LNCAP (cell line): Measurements from ENCODE around the gene DNM2.

Experiments used
- TF ChIP-seq, protein P1 (sequence below): fragments of 450-650 bp; IDR thresholded peaks from 2 replicates; pipeline ENCODE4 v1.5.1; 2017; ENCODE audit warnings: mild to moderate bottlenecking

The DNM2 gene

DNA sequence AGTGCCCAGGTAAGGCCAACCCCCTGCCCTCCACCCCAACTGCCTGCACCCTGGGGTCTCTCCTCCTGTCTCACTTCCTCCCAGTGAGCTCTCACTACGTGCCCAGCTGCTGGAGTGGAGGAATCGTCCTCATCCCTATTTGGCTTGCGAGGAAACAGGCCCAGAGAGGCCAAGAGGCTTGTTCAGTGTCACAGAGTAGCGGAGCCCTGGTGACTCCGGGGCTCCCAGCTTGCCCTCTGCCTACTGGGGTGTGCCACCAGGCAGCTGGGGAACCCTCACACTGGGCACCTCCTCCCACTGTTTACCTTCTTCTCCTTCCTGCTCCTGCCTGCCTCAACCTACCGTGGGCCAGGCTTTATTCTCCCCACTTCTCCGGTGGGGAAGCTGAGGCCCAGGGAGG lies 112.5 kb downstream of the DNM2 start:
- TF ChIP-seq, protein P1, sequence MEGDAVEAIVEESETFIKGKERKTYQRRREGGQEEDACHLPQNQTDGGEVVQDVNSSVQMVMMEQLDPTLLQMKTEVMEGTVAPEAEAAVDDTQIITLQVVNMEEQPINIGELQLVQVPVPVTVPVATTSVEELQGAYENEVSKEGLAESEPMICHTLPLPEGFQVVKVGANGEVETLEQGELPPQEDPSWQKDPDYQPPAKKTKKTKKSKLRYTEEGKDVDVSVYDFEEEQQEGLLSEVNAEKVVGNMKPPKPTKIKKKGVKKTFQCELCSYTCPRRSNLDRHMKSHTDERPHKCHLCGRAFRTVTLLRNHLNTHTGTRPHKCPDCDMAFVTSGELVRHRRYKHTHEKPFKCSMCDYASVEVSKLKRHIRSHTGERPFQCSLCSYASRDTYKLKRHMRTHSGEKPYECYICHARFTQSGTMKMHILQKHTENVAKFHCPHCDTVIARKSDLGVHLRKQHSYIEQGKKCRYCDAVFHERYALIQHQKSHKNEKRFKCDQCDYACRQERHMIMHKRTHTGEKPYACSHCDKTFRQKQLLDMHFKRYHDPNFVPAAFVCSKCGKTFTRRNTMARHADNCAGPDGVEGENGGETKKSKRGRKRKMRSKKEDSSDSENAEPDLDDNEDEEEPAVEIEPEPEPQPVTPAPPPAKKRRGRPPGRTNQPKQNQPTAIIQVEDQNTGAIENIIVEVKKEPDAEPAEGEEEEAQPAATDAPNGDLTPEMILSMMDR: no peak

DNA sequence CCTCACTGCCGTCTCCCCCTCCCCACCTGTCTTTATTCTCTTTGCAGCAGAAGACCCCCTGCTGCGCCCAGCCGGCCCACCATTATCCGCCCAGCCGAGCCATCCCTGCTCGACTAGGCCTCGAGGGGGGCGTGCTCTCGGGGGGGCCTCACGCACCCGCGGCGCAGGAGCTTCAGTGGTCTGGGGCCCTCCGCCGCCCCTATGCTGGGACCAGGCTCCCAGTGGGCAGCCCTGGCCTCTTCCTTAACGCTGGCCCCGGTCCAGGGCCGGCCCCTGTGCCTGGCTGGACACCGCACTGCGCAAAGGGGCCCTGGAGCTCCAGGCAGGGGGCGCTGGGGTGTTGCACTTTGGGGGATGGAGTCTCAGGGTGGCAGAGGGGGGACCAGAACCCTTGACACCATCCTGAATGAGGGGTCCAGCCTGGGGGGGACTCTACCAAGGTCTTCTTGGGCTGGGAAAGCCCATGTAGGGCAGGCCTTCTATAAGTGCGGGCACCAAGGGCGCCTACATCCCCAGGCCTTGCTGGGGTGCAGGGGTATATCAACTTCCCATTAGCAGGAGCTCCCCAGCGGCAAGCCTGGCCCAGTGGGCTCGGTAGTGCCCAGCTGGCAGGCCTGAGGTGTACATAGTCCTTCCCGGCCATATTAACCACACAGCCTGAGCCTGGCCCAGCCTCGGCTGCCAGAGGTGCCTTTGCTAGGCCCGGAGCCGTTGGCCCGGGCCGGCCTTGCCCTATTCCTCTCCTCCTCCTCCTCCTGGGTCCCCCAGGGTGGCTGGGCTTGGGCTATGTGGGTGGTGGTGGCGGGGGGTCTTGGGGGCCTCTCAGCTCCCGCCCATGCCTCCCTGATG lies 113.3 kb downstream of the DNM2 start:
- TF ChIP-seq, protein P1: no peak

DNA sequence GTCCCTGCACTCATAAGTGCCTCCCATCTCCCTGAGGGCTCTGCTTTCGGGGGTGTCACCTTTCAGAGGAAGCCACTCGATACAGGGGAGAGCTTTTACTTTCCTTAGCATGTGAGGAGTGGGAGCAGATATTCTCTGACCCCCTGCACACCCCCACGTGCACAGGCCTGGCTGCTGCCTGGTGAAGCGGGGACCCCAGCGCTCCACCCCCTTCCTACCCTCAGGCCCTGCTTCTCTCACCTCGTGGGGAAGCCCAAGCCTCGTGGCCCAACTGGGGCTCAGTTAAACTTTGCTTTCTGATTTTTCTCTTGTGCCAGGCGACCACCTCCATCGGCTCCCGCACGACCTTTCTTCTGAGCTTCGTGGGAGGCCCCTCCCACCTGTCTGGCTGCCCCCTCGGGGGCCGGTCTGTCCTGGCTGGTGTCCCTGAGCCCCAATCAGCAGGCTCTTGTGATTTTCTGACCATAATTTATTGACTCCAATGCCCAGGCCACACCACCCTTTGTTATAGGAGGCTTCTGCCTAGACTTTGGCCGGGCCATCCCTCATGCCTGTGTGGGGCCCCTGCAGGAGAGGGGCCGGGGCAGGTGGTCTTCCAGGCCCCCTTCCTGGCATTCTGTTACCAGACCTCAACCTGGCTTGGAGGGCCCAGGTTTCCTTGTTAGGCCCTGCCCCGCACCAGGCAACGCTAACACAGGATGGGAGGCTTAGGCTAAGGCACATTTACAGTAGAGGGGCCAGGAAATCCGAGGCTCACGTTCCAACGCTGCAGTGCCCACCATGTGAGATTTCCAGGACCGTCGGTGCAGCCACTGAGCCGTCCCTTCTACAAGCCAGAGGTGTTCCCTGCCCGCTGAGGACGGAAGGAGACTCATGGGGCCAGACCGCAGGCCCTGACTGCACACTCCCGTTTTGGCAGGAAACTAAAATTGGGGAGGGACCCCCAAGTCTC lies 114.4 kb downstream of the DNM2 start:
- TF ChIP-seq, protein P1: no peak

DNA sequence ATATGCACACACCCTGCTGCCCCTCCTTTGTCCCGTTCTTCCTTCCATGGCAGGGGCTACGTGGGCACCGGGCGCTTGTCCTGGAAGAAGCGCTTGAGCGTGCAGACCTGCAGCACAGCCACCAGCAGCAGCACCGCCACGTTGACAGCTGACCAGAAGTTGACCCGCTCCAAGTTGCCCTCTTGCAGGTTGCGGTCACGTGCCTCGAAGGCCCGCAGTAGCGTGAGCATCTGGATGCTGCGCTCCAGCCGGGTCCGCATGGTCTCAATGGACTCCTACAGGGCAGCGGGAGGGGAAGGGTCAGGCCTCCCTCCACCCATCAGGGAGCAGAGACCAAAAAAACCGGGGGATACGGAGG lies 115.0 kb downstream of the DNM2 start:
- TF ChIP-seq, protein P1: no peak

DNA sequence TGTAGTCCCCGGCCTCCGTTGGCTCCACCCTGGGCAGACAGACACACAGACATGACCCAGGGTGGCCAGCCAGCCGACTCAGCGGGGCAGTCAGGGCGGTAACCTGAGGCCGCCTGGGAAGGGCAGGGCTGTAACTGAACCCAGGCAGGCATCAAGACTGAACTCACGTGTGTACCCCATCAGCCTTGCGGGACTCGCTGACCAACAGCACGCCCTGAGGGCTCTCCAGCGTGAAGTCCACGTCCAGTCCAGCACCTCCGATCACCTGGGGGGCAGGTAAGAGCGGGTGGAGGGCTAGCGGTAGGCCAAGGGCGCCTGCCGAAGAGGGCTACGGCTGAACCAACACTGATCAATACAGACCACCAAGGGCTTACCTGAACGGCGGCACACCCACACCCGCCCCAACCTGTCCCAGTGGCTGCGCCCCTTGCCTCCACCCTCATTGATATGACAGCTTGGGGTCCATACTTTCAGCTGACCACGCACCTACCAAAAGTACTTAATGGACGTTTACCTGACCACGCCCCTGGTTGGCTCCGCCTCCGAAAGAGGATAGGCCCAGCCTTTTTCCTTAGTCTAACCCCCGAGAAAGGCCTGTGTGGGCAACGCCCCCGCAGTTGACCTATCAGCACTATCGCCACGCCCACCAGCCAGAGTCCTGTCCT lies 117.3 kb downstream of the DNM2 start:
- TF ChIP-seq, protein P1: no peak

DNA sequence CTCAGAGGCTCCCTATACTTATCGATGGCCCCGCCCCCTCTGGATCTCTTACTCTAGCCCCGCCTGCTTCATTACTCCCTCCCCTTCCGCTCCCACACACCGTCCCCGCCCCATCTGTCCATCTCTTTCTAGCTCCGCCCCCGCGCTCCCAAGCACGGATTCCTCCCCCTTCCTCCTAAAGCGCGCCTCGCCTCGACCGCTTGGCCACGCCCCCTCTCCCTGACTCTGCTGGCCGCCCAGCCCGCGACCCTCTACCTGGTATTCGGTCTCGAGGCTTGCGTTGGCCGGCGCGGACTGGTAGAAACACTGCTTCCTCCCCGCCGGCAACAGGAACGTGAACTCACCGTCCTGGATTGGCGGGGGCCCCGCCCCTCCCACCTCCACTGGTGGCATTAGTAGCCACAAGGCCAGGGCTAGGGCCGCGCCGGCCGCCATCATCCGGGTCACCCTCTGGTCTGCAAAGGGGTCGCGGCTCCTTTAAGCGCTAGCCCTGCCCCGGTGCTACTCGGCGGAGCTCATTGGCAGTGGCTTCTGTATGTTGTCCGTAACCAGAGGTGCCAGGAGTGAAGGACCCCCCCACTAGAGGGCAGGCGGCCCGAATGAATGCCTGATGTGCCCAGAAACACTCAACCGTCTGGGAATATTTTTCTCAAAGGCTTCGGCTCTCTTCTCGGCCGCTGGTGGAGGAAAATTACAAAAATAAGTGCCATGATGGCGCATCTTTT lies 118.0 kb downstream of the DNM2 start, which contains the start of gene TMED1:
Gene TMED1 (minus strand): TSS at position 459 of the 725 bp plus-strand sequence. CDS start 21 bp downstream, at position 438.
- TF ChIP-seq, protein P1: no peak
